HepG2 (cell line): ENCODE measurements around the gene PIK3CB. TPM values are rescaled to one million over a fixed set of nuclear protein-coding genes. Genes with fewer than 3 reads are reported as not detected.
A peak's percentile ranks its signal among the peaks of the same experiment; 100 is the strongest.

Experiments
- ASH2L ChIP-seq: fragments of 300-600, 200-600 bp; sonication (generic); IDR thresholded peaks from 2 replicates; pipeline ENCODE4 v1.7.0; 2017; ENCODE audit warnings: low read depth, mild to moderate bottlenecking, moderate library complexity, mixed read lengths, low read length; ENCODE audit not compliant: insufficient read length
- ATF6 ChIP-seq: sonication (generic); formaldehyde crosslinking; conservative IDR thresholded peaks from 2 replicates; pipeline ENCODE4 v1.4.0; 2020; ENCODE audit warnings: missing genetic modification reagents
- CEBPG ChIP-seq: IDR thresholded peaks from 2 replicates; pipeline ENCODE4 v1.6.1; 2016
- CHCHD3 ChIP-seq: sonication (generic); formaldehyde crosslinking; IDR thresholded peaks from 2 replicates; pipeline ENCODE4 v1.8.0; 2022; ENCODE audit warnings: mild to moderate bottlenecking, missing genetic modification reagents, moderate library complexity
- DNMT1 ChIP-seq: sonication (generic); formaldehyde crosslinking; IDR thresholded peaks from 2 replicates; pipeline ENCODE4 v1.5.1; 2020; ENCODE audit warnings: mild to moderate bottlenecking, missing genetic modification reagents
- FOXK2 ChIP-seq: fragments of 450-650 bp; IDR thresholded peaks from 2 replicates; pipeline ENCODE4 v1.6.1; 2016
- GPN1 ChIP-seq: sonication (generic); formaldehyde crosslinking; IDR thresholded peaks from 2 replicates; pipeline ENCODE4 v1.5.1; 2020; ENCODE audit warnings: missing genetic modification reagents, borderline replicate concordance
- IKZF1 ChIP-seq: fragments of 450-650 bp; IDR thresholded peaks from 2 replicates; pipeline ENCODE4 v1.7.1; 2016
- KAT7 ChIP-seq: IDR thresholded peaks from 2 replicates; pipeline ENCODE4 v1.6.1; 2018; ENCODE audit warnings: borderline replicate concordance, missing compliant biosample characterization
- KLF11 ChIP-seq: IDR thresholded peaks from 2 replicates; pipeline ENCODE4 v1.6.1; 2016; ENCODE audit warnings: missing compliant biosample characterization
- PPARG ChIP-seq: conservative IDR thresholded peaks from 2 replicates; pipeline ENCODE4 v1.6.1; 2016; ENCODE audit warnings: missing biosample characterization, missing genetic modification reagents
- PRPF4 ChIP-seq: fragments of 200-400 bp; formaldehyde crosslinking; IDR thresholded peaks from 2 replicates; pipeline ENCODE4 v1.6.1; 2016; ENCODE audit warnings: low read length, low read depth; ENCODE audit not compliant: poor library complexity, severe bottlenecking
- RBM22 ChIP-seq: fragments of 200-400 bp; formaldehyde crosslinking; optimal IDR thresholded peaks from 2 replicates; pipeline ENCODE3; 2017; ENCODE audit warnings: mild to moderate bottlenecking, low read length, moderate library complexity
- SIX1 ChIP-seq: sonication (generic); formaldehyde crosslinking; IDR thresholded peaks from 2 replicates; pipeline ENCODE4 v1.4.0; 2020; ENCODE audit warnings: missing genetic modification reagents, borderline replicate concordance
- TRIM24 ChIP-seq: sonication (generic); formaldehyde crosslinking; IDR thresholded peaks from 2 replicates; pipeline ENCODE4 v1.8.0; 2022; ENCODE audit warnings: mild to moderate bottlenecking, missing genetic modification reagents
- ZHX2 ChIP-seq, 2 experiments: sonication (generic) in 1 of 2; formaldehyde crosslinking in 1 of 2; IDR thresholded peaks; 2 replicates each; pipeline versions ENCODE4 v1.6.1 to v1.9.0; 2014 to 2022; ENCODE audit warnings: antibody characterized with exemption in 1 of 2, borderline replicate concordance in 1 of 2, inconsistent platforms in 1 of 2, low read depth in 1 of 2, missing genetic modification reagents in 1 of 2
- ZNF335 ChIP-seq: sonication (generic); formaldehyde crosslinking; IDR thresholded peaks from 2 replicates; pipeline ENCODE4 v1.4.0; 2020; ENCODE audit warnings: missing genetic modification reagents
- ZNF556 ChIP-seq: sonication (generic); formaldehyde crosslinking; IDR thresholded peaks from 2 replicates; pipeline ENCODE4 v1.4.0; 2020; ENCODE audit warnings: mild to moderate bottlenecking, missing genetic modification reagents, borderline replicate concordance
- ZNF710 ChIP-seq: sonication (generic); formaldehyde crosslinking; IDR thresholded peaks from 2 replicates; pipeline ENCODE4 v1.5.0; 2020; ENCODE audit warnings: mild to moderate bottlenecking, missing genetic modification reagents, borderline replicate concordance
- ZNF766 ChIP-seq: sonication (generic); formaldehyde crosslinking; IDR thresholded peaks from 2 replicates; pipeline ENCODE4 v1.5.0; 2020; ENCODE audit warnings: missing genetic modification reagents, borderline replicate concordance
- polyA plus RNA-seq, 8 experiments: library from polyadenylated mRNA; depleted of rRNA in 3 of 8; stranded (reverse) in 7 of 8; unstranded in 1 of 8; fragments of >200 nt; fragmentation: Illumina TruSeq in 4 of 8; extraction: Trizol in 4 of 8; gene quantifications; 2 replicates each; pipeline versions ENCODE4 v1.2.1 to v1.2.3, GENCODE V29; 2011 to 2016; ENCODE audit warnings: low read depth in 4 of 8, missing spikeins in 1 of 8, mixed read lengths in 1 of 8; ENCODE audit not compliant: insufficient read depth in 1 of 8
- total RNA-seq, 5 experiments: library from RNA; depleted of rRNA; stranded (reverse); fragments of >200 nt; fragmentation: Illumina TruSeq; extraction: Trizol; gene quantifications; 2 replicates each; pipeline ENCODE4 v1.2.3, GENCODE V29; 2016; ENCODE audit warnings: low read depth in 1 of 5

The PIK3CB gene
- total and polyA plus RNA-seq, 2 of the 13 experiments (the other 11 are each of a cell fraction or from before 2014, with no cell fraction given): 6.6 to 18.7 TPM

- no peak for TF ChIP-seq ZNF710
- peak; percentile 88 for TF ChIP-seq ASH2L
- peak; percentile 37; the same call in 1 of the 2 replicates for TF ChIP-seq ZNF766 (CRISPR knock-in tag)
- TF ChIP-seq IKZF1: no peak
- TF ChIP-seq ZNF556 (CRISPR knock-in tag): 0 out of 2 replicates have a peak, but pooled peaks have one; percentile 10
- TF ChIP-seq FOXK2: no peak
- no peak for TF ChIP-seq TRIM24 (CRISPR knock-in tag)
- TF ChIP-seq KLF11 (CRISPR knock-in tag): no peak
- TF ChIP-seq KAT7 (CRISPR knock-in tag): peak; percentile 35; the same call in 1 of the 2 replicates
- TF ChIP-seq RBM22: peak; percentile 31
- no peak for TF ChIP-seq SIX1
- no peak; the same call in 1 of the 2 replicates for TF ChIP-seq GPN1 (CRISPR knock-in tag)
- no peak for TF ChIP-seq CEBPG (CRISPR knock-in tag)
- TF ChIP-seq ZNF335: 0 out of 2 replicates have a peak, but pooled peaks have one; percentile 19
- no peak for TF ChIP-seq PRPF4
- TF ChIP-seq CHCHD3 (CRISPR knock-in tag): 0 out of 2 replicates have a peak, but pooled peaks have one; percentile 57
- no peak for TF ChIP-seq ZHX2 (IDR thresholded peaks at IDR 0.05; ENCODE audit: low read depth)
- peak; percentile 33; the same call in 1 of the 2 replicates for TF ChIP-seq ZHX2 (CRISPR knock-in tag; IDR thresholded peaks at IDR 0.05; ENCODE audit: borderline replicate concordance)
- no peak for TF ChIP-seq PPARG
- TF ChIP-seq ATF6 (CRISPR knock-in tag): 0 out of 2 replicates have a peak, but pooled peaks have one; percentile 30
- no peak; the same call in 1 of the 2 replicates for TF ChIP-seq DNMT1 (CRISPR knock-in tag)
These were observed at the start of gene PIK3CB (continued) for GRCh38 chr3:138834596-138835396.
